Measurements from ENCODE around the gene MITD1. TPM values are rescaled to one million over a fixed set of nuclear protein-coding genes. Genes with fewer than 3 reads are reported as not detected.

The MITD1 gene
- total and polyA plus RNA-seq, 3 donors from 2014 or later: 12.5 to 24.7 (median 17.8) TPM

GRCh38 chr2:99188357-99188756, 7.5 kb upstream of the MITD1 start:
- H3K9me3 ChIP-seq: no peaks in the 10 kb centered on the region
- 85 to 94% methylated on average over 3 of the region's 3 CpGs for WGBS, 2 donors
- H3K36me3 ChIP-seq (ENCODE audit: low read depth, missing control alignments): no peaks in the 10 kb centered on the region
- DNase-seq: no peak
- intact Hi-C loops (cut with DNase I; ENCODE audit: low total_unique reads): loop anchor here (10.0 kb wide), 1 partner anchor 146 kb away; the partner anchor contains the start of genes EIF5B and TXNDC9
- TF ChIP-seq CTCF (IDR thresholded peaks at IDR 0.05) (no peak), POLR2A (IDR thresholded peaks at IDR 0.05) (no peak)
- H3K27ac ChIP-seq: no peak overlapping the region
- no peaks in the 10 kb centered on the region for H3K4me1 ChIP-seq
- no peaks in the 10 kb centered on the region for H3K27me3 ChIP-seq
- H3K4me3 ChIP-seq: no peak overlapping the region

GRCh38 chr2:99187011-99187410, 6.2 kb upstream of the MITD1 start:
- Histone ChIP-seq H3K27ac (no peak overlapping the region), H3K4me1 (peaks cover 6% of the 10 kb centered on the region), H3K27me3 (no peaks in the 10 kb centered on the region), H3K4me3 (no peak overlapping the region), H3K9me3 (no peaks in the 10 kb centered on the region), H3K36me3 (ENCODE audit: low read depth, missing control alignments) (no peaks in the 10 kb centered on the region)
- intact Hi-C loops (cut with DNase I; ENCODE audit: low total_unique reads): loop anchor here (10.0 kb wide), 1 partner anchor 148 kb away; the partner anchor contains the start of genes EIF5B and TXNDC9
- TF ChIP-seq POLR2A (IDR thresholded peaks at IDR 0.05) (no peak), CTCF (IDR thresholded peaks at IDR 0.05) (no peak)
- DNase-seq: no peak

GRCh38 chr2:99184811-99185210, 4.0 kb upstream of the MITD1 start:
- 95% methylated on average over 6 of the region's 6 CpGs for WGBS, 2 donors
- no peak for DNase-seq
- no peak overlapping the region for H3K4me3 ChIP-seq

GRCh38 chr2:99183025-99183424, 2.2 kb upstream of the MITD1 start:
- Histone ChIP-seq H3K36me3 (ENCODE audit: low read depth, missing control alignments) (no peaks in the 10 kb centered on the region), H3K27ac (no peak overlapping the region), H3K27me3 (no peaks in the 10 kb centered on the region), H3K9me3 (no peaks in the 10 kb centered on the region), H3K4me1 (peaks cover 20% of the 10 kb centered on the region), H3K4me3 (no peak overlapping the region)
- 76 to 88% methylated on average over 3 of the region's 3 CpGs for WGBS, 2 donors
- TF ChIP-seq CTCF (IDR thresholded peaks at IDR 0.05) (no peak), POLR2A (IDR thresholded peaks at IDR 0.05) (no peak)
- intact Hi-C loops (cut with DNase I; ENCODE audit: low total_unique reads): loop anchor here (10.0 kb wide), 1 partner anchor 152 kb away; the partner anchor contains the start of genes EIF5B and TXNDC9
- no peak for DNase-seq

More at GRCh38 chr2:99184811-99185210, 4.0 kb upstream of the MITD1 start:
- H3K4me1 ChIP-seq: peaks cover 12% of the 10 kb centered on the region
- H3K27me3 ChIP-seq: no peaks in the 10 kb centered on the region
- no peaks in the 10 kb centered on the region for H3K9me3 ChIP-seq
- TF ChIP-seq CTCF (IDR thresholded peaks at IDR 0.05): no peak
- TF ChIP-seq POLR2A (IDR thresholded peaks at IDR 0.05): no peak
- no peak overlapping the region for H3K27ac ChIP-seq
- intact Hi-C loops (cut with DNase I; ENCODE audit: low total_unique reads): loop anchor here (10.0 kb wide), 1 partner anchor 150 kb away; the partner anchor contains the start of genes EIF5B and TXNDC9
- no peaks in the 10 kb centered on the region for H3K36me3 ChIP-seq (ENCODE audit: low read depth, missing control alignments)

- TF ChIP-seq CTCF (IDR thresholded peaks at IDR 0.05) (no peak), POLR2A (IDR thresholded peaks at IDR 0.05) (no peak)
- Histone ChIP-seq H3K9me3 (no peaks in the 10 kb centered on the region), H3K36me3 (ENCODE audit: low read depth, missing control alignments) (no peaks in the 10 kb centered on the region), H3K27ac (peak overlapping the region in 1 of 2 donors; percentile 75), H3K4me3 (peak overlapping the region; percentile 76 to 85), H3K4me1 (peaks cover 20% of the 10 kb centered on the region), H3K27me3 (no peaks in the 10 kb centered on the region)
- 4 to 8% methylated on average over 4 of the region's 4 CpGs for WGBS, 2 donors
- intact Hi-C loops (cut with DNase I; ENCODE audit: low total_unique reads): loop anchor here (10.0 kb wide), 1 partner anchor 153 kb away; the partner anchor contains the start of genes EIF5B and TXNDC9
- no peak for DNase-seq
These were observed 754 bp upstream of the MITD1 start for GRCh38 chr2:99181624-99182000.

Measured in testis (tissue), 3 donors.